ENCODE measurements around the gene CHRND.

CHRND gene

DNA sequence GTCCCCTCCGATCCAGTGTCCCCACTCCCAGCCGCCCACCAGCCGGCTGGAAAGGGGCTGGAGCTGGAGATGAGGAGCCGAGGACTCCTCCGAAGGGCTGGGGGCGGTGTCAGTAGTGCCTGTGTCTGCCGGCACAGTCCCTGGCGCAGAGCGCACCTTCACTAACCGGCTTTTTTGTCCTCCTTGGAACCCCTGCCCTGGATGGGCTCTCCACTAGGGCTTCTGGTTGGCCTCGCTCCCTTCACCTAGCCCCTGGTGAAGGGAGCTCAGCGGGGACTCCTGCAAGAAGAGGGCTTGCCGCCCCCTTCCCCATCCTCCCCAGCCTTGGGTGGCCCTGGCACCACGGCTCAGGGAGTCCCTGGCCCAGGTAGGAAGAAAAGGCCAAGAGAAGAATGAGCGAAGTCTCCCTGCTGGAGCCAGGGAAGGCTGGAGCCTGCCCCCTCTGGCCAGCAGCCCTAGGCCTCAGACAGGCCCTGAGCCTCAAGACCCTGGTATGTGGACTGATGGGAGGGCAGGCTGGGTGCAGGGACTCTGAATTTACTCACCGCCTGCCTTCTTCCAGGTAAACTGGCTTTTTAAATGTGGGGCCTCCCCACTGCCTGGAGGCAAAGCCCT, 37.8 kb upstream of the CHRND start:
- DNase-seq = no peak

DNA sequence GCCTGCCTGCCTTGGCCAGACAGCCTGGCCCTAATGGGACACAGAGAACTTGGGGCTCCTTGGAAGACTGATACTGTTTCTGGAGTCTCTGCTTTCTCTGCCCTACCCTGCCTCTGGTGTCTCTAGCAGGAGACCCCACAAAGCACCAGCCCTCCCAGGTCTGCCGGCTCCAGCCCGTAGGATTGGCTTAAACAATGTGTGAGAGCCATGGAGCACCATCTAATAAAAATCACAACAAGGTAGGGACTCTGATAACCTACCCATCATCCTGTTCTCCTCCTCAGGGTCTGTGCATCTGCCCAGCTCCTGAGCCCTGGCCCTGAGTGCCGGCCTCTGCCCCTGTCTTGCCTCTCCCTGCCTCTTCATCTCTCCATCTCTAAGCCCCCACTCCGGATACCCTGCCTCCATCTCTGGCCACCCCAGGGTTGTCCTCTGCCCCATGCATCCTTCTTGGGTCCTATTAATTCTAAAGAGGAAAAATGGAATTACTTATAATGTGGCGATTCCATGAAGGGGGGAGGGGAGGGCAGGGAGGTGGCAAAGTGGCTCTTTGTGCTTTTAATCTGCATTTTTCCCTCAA, 37.1 kb upstream of the CHRND start:
- no peak for DNase-seq

DNA sequence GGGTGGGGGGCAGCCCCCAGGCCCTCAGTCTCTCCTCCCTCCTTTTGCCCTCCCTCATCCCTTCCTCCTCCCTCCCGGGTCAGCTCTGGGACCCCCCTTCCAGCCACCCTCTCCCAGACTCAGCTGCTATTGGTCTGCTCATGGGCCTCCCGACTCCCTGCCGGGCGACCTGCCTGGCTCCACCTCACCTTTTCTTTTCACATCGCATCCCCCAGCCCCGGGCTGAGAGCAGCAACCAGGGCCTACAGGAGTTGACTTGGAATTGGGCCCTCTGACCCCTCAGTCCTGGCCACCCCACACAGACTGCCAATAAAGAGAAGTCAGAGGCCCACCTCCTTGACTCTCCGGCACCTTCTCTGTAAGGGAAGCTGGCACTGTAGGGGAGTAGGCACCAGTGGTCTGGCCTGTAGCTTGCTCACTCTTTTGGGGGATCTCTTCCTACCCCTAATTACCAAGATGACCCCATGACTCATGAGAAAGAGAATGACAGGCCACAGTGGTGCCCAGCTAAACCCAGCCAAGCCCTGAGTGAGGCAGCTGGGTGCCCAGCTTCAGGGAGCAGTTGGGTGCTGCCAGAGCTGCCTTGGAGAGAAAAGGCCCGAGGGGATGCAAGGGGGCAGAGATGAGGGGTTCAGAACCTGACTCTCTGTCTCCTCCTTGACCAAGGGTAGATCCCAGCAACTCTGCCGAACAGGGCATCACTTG, 36.3 kb upstream of the CHRND start:
- no peak for DNase-seq

DNA sequence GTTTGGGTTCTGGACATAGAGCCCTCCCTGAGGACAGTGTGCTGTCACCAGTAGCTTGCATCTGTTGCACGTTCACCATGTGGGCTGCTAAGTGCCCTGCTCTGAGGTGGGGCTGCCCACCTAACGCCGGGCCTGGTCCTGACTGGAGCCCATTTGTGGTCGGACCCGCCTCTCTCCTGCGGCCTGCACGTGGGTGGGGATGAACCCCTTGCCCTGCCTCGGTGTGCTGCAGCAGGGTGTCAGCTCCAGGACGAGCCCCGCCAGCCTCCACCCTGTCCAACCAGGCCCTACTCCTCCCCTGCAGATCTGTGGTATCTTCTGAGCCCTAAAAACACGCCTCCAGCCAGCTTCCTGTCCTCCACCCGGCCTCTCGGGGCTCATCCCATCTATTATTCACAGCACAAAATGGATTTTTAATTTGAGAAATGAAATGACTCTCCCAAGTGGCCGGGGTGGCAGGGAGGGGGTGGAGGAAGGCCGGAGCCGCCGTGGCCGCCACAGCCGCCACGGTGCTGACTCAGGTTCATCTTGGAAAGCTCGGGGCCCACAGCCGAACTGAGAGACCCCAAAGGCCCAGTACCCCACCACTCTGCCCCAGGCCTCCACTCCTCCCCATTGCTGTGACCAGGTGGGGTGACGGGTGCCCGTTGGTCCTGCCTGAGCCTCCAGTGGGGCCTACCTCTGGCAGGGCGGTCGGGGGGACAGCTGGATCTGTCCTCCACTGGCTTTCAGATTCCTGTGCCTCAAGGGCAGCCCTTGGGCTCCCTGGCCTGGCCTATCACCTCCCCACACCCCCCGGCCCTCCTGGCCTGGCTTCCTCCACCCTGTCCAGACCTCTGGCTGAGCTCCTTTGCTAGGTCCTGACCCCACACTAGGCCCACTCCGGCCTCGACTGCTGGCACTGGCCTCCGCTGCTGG, 35.5 kb upstream of the CHRND start:
- DNase-seq = no peak

DNA sequence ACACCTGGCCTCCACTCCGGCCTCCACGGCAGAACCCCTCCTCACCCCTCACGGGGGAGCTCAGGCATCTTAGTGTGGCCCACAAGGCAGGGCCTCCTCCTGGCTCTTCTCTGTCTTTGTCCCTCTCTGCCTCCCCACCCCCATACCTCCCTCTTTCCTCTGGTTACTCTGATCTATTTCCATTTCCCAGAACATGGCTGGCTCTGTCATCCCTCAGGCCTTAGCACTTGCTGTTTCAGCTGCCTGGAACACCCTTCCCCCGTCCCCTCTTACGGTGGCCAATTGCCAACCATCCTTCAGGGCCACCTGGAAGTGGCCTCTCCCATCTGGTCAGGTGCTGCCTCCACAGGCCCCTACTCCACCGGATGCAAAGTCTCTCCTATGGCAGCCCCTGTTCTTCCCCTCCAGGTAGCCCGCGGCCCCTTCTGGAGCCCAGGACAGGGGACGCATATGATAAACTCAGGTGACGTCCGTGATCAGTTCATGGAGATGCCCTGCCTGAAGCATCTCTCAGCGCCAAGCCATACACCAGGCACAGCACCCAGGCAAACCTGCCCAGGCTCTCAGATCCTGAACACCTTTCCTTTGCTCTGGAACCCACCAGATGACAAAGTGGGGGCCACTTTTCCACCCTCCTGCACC, 34.7 kb upstream of the CHRND start:
- DNase-seq = no peak

DNA sequence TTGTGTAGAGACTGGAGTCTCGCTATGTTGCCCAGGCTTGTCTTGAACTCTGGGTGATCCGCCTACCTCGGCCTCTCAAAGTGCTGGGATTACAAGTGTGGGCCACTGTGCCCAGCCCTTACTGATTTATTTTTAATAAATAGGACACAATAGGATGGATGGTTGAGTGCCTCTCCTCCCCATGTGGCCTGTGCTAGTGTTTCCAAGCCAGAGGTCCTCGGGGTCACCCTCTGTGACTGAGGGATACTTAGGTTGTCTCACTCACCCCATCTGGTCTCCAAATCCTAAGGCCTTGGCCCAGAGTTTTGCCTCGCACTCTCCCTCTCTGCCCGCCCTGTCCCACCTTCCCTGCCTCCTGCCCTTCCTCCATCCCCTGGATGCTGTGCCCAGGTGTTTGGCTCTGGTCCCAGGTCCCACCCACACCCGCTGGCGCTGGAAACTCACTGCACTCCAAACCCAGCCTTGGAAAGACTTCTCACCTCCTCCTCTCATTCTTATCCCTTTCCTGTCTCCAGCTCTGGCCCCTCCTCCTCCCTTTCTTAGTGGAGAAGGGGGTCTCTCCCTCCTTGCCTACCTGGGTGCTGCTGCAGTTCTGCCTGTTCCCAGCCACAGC, 33.6 kb upstream of the CHRND start:
- no peak for DNase-seq

DNA sequence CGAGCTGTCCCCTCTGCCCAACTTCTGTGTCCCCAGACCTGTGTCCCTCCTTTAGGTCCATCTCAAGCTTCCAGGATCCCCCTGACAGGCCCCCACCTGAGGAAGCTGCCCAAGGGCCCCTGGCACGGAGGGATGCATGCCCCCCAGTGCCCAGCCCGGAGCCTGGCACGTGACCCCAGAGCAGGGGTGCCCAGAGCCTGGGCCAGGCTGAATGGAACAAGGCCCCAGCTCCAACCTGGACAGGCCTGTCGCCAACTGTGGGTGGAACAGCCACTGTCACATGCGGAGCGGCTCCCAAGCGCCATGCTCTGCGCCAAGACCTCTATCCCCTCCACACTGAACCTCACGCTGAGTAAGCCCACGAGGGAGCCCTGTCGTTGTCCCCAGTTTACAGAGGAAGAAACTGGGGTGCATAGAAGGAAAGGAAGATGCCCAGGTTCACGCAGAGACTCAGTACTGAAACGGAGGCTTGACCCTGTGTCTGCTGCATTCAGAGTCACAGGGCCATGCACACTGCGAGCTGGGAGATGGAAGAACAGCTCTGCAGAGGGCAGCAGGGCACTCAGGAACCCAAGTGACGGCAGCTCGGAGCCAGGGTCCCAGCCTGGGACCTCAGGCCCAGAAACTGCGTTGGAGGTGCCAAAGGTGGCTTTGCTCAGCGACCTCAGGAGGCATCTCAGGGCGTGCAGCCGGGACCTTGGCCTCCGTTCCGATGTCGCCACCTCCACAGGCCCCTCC, 32.8 kb upstream of the CHRND start:
- no peak for DNase-seq

DNA sequence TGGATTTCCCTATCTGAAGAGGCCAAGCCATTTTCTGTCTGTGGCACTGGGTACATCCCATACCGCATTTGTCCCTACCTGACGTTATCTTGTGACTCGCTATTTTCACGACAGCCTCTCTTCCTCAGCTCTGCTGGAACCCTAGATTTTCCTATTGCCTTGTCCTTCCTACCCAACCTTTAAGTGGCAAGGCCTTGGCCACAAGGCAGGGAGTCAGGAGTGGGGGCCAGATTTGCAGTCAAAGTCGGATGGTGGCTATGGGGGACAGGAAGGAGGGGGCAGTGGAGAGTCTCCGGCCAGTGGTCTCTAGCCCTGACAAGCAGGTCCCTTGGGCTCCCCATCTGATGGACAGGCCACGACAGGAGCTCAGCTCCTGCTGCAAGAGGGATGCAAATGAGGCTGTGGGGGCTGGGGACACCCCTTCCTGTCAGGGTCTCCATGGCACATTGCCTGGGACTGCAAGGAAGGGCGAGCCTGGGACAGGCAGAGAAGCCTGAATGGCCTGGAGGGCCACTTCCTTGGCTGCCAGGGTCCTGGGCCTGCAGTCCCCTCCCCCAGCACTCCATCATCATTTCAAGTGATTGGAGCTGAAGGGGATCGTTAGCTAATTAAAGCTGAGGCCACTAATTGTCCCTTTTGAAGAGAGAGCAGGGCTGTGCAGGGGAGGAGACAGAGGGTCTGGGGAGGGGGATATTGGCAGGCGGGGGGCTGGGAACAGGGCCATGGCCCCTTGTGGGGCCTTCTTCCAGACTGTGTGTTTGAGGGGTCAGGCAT, 32.1 kb upstream of the CHRND start:
- DNase-seq = no peak

DNA sequence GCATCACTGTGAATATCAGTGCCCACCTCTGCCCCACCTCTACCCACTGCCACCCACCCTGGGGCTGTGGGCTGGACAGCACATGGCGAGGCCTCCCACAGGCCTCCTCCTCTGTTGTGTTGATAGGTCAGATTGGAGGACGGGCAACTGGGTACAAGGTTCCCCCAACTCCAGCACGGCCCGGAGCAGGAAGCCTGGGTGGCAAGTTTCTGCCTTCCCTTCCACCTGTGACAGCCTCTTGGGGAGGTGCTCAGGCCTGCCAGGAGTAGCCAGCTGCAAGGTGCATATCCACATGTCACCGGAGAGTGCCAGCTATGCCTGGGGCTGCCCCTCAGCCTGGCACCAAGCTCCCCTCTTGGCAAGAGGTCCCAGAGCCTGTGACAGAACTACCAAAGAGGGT, 31.4 kb upstream of the CHRND start:
- DNase-seq = no peak

DNA sequence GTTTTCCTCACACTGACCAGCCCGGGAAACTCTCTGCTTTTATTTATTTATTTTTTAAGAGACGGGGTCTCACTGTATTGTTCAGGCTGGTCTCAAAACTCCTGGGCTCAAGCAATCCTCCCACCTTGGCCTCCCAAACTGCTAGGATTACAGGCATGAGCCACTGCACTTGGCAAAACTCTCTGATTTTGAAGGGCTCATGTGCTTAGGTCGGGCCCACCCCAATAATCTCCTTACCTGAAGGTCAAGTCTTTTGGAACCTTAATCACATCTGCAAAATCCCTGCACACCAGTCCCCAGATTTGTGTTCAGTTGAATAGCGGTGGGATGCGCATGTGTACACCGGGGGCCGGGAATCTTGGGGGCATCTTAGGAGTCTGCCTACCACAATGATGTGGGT, 30.7 kb upstream of the CHRND start:
- no peak for DNase-seq

DNA sequence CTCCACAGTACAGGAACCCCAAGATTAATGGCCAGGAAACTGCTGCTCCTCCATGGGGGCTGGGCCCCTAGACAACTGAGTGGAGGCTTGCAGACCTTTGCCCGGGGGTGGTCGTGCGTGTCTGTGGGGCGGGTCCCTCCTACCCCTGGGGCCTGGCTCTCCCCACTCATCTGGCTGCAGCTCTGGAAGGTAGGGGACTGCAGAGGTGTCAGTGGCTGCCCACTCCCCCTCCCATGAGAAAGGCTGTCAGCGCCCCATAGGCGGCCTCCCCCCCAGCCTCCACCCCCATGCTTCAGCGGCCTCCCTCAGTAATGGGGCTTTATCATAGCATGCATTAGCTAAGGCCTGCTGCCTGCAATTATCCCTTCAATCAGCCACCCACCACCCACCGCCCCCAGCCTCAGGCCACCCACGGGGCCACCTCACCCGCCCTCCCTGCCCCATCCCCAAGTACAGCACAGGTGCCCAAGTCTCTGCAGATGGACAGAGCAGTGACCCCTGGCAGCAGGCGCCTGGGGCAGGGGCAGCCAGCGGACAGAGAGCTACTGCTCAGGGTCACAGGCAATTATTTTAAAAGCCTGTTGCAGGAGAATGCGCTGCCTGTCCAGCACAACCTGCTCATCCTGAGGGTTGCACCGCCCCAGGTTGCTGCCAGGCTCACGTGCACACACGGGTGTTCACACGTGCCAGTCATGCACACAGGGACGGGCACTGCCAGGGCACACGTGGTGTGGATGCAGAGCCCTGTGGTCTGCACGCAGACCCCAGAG, 29.3 kb upstream of the CHRND start:
- DNase-seq = no peak

DNA sequence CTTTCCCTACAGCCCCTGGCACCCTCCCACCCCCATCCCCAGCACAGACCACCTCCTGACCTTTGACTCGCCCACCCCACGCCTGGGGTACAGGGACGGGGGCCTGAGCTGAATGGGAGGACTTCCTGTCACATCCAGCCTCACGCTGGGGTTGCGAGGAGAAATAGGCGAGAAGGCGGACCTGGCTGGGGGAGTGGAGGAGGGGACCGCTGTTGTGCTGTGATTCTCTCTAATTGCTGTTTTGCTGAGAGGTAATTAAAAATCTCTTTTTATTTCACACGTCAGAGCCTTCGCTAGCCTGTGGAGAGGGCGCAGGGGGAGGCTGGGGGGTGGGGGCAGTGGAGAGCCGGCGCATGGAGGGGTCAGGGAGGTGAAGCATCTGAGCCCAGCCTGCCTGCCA, 28.6 kb upstream of the CHRND start:
- no peak for DNase-seq

DNA sequence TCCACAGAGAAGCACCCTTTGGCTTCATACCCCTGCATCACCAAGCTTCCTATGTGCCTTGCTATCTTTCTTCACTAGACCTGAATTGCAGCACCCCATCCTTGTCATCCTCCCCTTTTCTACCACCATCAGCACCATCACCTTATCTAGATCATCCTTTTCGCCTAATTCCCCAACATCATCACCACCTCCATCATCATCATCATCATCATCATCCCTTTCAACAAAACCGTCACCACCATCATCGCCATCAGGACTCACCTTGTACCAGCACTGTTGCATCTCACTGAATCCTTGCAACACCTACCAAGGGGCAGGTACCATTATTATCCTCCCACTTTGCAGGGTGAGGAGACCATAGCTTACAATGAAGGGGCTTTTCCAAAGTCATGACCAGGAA, 27.5 kb upstream of the CHRND start:
- no peak for DNase-seq

DNA sequence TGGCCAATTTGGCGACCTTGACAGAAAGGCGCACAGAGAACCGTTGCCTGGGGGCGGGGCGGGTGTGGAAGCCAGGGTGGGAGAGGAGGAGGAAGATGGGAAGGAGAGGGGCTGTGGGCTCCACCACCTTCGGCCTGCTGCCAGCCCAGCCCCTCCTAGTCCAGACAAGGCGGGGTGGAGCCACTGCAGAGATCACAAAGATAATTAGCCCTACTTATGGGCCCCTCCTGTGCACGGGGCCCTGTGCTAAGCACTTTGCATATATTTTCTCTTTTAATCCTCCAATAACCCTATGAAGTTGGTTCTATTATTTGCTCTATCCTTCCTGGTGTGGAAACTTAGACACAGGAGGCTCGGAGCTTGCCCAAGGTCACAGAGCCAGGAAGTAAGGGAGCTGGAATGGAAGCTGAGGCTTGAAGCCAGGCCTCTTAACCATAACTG, 24.6 kb upstream of the CHRND start:
- no peak for DNase-seq

DNA sequence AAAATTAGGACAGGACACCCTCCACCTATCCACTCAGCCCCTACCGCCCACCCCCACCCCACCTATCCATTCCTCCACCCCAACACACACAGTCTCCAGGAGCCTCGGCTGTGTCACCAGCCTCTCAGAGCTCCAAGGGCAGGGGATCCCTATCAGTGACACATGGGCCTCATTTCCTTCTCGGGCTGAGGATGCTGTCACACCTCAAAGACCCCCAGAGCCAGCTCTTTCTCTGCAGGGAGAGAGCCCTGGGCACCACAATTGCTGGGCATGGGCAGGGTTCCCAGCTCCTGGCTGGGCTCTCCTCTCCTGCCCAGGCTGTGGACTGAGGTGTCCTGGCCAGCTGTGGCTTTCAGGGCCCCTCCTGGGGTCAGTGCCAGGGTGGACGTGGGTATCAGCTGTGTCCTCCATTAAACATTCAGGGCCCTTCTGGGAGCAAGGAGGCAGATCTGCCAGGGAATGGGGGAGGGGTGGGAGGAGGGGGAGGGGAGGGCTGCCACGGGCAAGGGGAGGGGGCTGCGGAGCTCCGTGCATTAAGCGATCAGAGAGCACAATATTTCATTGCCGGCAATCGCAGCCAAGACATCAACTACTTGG, 24.1 kb upstream of the CHRND start:
- no peak for DNase-seq

DNA sequence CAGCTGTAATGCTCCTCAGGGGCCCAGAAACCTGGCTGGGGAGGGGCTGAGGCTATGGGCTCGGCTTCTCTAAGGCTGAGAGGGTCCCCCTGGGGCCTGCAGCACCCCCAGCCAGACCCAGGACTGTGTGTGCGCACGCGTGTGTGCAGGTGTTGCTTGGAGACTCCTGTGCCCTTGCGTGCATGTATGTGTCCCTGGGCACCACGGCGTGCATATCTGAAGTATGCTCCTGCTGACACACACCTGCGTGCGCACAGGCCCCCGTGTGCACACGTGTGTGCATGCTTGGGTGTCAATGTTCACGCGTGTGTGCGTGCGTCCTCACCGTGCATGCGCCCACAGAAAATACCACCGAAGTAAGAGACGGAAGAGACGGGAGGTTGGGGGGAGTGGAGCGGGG, 23.4 kb upstream of the CHRND start:
- DNase-seq = no peak

DNA sequence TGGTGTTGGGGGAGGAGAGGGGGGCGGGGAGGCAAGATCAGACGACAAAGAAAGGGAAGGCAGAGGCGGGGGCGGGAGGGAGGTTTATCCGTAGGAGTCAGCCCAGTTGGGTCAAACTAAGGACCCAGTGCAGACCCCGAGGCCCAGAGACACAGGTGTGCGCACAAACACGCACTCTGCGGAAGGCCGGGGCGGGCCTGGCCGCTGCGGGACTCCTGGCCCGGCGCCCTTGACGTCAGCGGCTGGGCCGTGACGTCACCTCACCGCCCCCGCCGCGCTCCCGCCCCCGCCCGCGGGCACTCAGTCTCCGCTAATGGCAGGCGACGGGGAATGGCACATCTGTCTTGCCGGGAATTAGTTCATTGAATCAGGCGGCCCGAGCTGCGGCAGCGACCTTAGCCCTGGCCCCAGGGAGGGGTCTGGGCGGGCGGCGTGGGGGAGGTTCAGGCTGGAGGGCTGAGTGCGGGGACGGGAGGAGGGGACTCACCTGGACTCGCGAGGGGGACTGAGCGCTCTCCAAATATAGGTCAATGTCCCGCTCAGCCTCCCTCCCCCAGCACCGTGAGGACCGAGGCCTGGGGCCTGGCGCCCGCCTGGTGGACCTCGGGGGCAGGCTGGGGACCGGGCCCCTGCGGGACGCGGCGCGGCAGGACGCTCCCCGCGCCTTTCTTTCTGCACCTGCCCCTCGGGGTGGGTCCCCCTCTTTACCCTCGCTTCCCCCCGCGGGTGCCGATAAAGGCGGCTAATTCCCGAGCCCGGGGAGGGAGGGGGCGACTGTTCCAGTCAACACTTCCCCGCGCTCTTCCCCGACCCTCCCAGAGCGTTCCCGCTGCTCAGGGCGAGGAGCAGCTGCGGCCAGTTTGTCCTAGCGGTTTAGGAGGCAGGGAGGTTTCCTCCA, 22.8 kb upstream of the CHRND start:
- DNase-seq = peak; percentile 12

DNA sequence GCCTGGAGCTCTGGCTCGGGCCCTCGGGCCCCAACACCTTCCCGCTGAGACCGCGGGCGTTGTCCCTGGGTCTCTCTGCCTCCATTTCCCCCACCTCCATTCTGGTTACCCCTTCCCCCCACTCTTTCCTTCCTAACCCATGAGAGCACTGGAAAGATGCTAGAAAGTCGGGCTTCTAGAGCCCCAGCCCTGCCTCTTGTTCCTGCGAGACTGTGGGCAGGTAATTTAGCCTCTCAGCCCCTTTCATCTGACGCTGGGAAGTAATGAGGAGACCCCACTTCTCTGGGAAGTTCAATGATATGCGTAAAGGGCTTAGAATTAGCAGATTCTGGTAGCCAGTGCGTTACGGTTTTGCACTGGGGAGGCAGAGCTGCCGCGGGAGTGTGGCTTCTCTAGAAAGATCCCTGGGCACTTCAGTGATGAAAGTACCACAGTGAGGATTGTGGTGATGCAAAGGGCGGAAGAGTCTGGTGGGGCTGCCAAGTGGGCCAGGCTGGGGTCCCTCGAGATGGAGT, 22.1 kb upstream of the CHRND start:
- DNase-seq = no peak

Data from activated CD4-positive, alpha-beta T cell treated with anti-CD3 and anti-CD28 coated beads for 1 hour (primary cell).